B cell (primary cell): Measurements from ENCODE around the gene NCKAP1.

Experiments
- EZH2 ChIP-seq: IDR thresholded peaks from 2 replicates; pipeline ENCODE4 v1.6.1; 2012; ENCODE audit warnings: borderline replicate concordance, low read depth, mild to moderate bottlenecking, moderate library complexity, low read length; ENCODE audit not compliant: insufficient read depth, poor library complexity, severe bottlenecking
- TF ChIP-seq, protein P1 (sequence below): fragments of 200-600 bp; IDR thresholded peaks from one replicate; pipeline ENCODE4 v1.8.0; 2022; ENCODE audit warnings: antibody characterized with exemption, mild to moderate bottlenecking

DNA sequence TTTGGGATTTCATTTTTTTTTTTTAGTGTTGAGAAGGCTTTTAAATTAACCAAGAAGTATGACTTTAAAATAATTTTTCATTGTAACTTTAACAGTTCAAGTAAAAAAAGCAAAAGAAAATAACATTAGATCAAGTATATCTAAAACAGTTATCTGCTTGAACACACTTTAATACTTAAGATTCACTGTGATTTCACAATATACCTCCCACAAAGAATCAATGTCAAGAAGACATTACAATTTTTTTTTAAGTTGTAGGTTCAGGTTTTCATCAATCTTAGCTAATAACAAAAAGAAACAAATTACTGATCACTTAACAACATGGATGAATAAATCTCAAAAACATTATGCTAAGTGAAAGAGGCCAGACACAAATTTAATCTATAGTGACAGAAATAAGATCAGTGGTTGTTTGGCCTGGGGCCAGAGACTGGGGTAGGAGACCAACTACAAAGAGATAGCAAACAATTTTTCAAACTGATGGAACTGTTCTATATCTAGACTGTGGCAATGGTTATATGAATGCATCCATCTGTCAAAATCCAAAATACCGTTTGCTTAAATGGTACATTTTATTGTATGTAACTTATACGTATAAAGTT is 97.0 kb downstream of the NCKAP1 start:
- TF ChIP-seq, protein P1, sequence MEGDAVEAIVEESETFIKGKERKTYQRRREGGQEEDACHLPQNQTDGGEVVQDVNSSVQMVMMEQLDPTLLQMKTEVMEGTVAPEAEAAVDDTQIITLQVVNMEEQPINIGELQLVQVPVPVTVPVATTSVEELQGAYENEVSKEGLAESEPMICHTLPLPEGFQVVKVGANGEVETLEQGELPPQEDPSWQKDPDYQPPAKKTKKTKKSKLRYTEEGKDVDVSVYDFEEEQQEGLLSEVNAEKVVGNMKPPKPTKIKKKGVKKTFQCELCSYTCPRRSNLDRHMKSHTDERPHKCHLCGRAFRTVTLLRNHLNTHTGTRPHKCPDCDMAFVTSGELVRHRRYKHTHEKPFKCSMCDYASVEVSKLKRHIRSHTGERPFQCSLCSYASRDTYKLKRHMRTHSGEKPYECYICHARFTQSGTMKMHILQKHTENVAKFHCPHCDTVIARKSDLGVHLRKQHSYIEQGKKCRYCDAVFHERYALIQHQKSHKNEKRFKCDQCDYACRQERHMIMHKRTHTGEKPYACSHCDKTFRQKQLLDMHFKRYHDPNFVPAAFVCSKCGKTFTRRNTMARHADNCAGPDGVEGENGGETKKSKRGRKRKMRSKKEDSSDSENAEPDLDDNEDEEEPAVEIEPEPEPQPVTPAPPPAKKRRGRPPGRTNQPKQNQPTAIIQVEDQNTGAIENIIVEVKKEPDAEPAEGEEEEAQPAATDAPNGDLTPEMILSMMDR = no peak
- no peak for TF ChIP-seq EZH2
